Activated CD4-positive, CD25-positive, alpha-beta regulatory T cell treated with anti-CD3 and anti-CD28 coated beads, Interleukin-2, amount 50 U/mL, for 16 hours (primary cell): ENCODE results near the gene HSPBP1.
A peak's percentile ranks its signal among the peaks of the same experiment; 100 is the strongest.

Source experiments
- DNase-seq: peaks from one replicate; pipeline ENCODE4 v3.0.0-alpha.2; 2020; ENCODE audit warnings: low read depth, low spot score

Gene HSPBP1

DNA sequence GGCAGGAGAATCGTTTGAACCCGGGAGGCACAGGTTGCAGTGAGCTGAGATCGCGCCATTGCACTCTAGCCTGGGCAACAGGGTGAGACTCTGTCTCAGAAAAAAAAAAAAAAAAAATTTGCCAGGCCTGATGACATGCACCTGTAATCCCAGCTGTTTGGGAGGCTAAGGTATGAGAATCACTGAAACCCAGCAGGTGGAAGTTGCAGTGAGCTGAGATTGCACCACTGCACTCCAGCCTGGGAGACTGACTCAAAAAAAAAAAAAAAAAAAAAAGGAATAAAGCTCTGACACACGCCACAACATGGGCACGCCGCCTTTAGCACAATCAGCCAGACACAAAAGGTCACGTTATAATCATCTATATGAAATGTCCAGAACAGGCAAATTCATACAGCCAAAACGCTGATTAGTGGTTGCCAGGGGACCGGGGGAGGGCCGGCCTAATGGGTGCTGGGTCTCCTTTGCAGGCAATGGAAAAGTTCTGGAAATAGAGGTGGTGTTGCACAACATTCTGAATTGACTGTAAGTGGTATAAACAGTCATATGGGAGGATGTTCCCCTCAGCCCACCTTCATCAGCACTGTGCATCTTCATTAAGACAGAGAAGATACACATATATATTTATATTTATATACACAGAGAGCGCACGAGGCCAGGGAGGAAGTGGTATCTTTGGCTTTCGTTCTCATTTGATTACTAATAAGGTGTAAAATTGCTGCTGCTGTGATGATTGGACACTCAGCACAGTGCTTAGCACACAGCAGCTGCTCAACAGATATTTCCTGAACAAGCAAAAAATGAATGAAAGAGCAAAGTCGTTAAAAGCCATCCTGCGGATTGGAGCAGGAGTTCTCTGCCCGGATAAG, 3.8 kb downstream of the HSPBP1 start:
- DNase-seq, result no peak

GRCh38 chr19:55273978-55274707, 5.8 kb downstream of the HSPBP1 start:
- DNase-seq, result no peak

GRCh38 chr19:55272142-55272541, 7.8 kb downstream of the HSPBP1 start:
- no peak for DNase-seq

- no peak for DNase-seq
These were observed 9.6 kb downstream of the HSPBP1 start for GRCh38 chr19:55270172-55270942.

- no peak for DNase-seq
These were observed 10.6 kb downstream of the HSPBP1 start for GRCh38 chr19:55269299-55269698.

- DNase-seq, result no peak
These were observed 13.1 kb downstream of the HSPBP1 start for GRCh38 chr19:55266840-55267239.

- no peak for DNase-seq
These were observed 13.5 kb downstream of the HSPBP1 start for GRCh38 chr19:55266404-55266803.

DNA sequence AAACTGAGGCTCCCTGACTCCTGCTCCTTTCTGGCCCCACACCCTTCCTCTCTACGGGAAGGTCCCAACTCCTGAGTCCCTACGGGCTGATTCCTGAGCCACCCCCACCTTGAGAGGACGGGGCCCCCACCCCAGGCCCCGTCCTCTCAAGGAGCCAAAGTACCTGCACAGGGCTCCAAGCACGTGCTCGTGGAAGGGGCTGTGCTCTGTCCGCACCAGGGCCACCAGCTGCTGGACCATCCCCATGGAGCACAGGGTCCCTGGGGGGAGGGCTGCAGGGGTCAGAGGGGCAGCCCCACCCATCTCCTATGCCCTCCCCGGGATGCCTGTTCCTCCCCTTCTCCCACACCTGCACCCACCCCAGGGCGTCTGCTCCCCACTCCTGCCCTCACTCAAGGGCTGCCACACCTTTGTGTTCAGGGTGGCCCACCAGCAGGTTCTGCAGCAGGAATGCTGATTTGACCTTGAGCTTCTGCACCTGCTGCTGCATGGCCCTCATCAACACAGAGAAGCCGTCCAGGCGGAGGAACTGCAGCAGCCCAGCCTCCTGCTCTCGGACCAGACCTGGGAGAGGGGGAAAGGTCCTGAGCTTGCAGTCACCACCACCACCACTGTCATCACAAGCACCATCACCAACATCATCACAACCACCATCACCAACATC, 14.1 kb downstream of the HSPBP1 start:
- no peak for DNase-seq

- no peak for DNase-seq
These were observed 14.7 kb downstream of the HSPBP1 start for GRCh38 chr19:55265173-55265572.

GRCh38 chr19:55264531-55264930, 15.4 kb downstream of the HSPBP1 start:
- DNase-seq, result no peak

DNA sequence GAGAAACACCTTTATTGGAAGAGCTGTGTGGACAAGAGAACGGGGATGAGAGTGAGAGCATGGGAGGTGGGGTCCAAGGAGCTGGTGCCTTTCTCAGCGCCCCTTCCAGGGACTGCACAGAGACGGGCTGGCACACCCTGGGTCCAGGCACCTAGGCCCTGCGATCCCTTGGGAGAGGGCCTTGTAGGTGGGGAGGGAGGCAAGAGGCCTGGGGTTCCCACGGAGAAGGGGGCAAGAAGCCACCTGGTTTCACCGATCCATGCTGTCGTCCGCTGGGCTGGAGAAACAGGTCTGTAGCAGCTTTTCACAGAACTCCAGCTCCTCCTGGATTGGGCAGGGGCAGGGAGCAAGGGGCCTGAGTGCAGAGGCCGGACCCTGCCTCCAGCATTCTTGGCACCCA, 17.6 kb downstream of the HSPBP1 start:
- no peak for DNase-seq

DNA sequence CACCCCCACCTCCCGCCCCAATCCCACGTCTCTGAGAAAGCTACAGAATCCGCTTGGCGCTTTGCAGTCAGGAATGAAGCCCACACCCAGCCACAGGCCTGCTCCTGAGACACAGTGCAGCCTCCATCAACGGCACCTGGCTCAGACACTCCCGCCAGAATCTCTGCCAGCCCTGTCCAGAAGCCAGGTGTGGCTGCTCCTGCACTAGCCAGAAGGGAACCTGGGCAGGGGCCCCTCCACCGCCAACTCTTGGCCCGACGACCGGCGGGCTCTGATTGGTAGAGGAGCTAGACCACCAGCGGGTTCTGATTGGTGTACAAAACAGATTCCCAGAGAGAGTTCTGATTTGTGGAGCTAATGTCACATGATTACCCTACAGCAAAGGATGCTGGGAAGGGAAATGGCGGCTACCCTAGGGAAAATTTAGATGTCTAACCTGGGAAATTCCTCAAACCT, 18.2 kb downstream of the HSPBP1 start:
- DNase-seq, result no peak

DNA sequence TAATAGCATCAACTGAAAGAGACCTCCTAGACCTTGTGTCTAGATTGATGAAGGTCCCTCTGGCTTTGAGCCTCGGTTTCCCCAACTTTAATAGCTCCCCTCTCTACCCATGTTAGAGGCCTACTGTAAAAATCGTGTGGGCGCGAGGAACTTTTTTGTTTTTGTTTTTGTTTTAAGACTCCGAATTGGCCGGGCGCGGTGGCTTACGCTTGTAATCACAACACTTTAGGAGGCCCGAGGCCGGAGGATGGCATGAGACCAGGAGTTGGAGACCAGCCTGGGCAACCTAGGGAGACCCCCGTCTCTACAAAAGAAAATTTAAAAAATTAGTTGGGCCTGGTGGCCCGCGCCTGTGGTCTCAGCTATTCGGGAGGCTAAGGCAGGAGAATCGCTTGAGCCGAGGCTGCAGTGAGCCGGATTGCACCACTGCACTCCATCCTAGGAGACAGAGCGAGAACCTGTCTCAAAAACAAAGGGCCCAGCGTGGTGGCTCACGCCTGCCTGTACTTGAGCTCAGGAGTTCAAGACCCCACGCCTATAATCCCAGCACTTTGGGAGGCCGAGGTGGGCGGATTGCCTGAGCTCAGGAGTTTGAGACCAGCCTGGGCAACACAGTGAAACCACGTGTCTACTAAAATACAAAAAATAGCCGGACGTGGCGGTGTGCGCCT, 20.2 kb downstream of the HSPBP1 start:
- DNase-seq, result no peak

DNA sequence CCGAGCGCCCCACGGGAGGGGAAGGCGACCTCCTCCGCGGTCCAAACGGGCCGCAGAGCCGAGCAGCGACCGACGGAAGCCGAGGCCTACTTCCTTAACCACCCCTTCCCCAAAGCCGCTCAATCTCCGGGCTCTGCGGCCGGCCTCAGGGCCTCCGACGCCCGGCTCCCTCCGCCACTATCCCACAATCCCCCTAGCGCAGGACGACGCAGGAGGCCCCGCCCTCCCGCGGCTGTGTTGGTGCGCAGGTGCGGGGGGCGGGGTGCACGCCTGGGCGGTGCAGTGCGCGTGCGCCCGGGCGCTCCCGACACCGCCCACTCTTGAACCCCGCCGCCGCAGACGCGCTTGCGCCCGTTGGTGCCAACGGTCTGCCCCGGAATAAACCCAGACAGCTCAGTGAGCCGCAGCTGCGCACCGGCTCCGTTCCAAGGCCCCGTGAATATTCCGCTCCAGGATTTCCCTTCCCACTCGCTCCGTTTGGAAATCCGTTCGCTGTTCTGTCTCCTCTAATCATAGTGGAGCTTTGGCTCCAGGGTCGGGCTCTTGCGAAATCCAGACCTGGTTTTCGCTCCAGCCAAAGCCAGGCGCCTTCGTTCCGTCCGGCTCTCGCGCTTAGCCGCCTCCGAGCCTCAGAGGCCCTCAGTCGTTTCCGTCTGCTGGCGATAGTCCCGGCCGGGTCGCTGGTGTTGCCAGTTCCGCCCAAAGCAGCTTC, 20.9 kb downstream of the HSPBP1 start, which contains the start of gene PPP6R1:
PPP6R1 (minus strand) TSS at position 190 of the 712 bp plus-strand sequence. CDS start 11,914 bp downstream, outside the sequence.
- DNase-seq, result peak; percentile 83

DNA sequence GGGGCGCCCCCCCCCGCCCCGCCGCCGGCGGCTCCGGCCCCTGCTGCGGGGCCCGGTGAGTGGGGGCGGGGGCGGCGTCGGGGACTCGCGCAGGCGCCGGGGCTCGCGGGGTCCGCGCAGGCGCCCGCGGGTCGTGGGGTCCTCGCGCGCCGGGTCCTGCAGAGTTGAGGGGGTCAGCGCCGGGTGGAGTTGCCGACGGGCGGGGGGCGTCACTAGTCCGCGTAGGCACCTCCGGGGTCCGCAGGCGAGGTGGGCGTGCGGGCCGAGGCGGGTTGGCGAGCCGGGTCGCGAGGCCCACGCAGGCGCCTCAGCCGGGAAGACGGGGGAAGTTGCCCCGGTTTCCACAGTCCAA, 21.5 kb downstream of the HSPBP1 start:
- no peak for DNase-seq

DNA sequence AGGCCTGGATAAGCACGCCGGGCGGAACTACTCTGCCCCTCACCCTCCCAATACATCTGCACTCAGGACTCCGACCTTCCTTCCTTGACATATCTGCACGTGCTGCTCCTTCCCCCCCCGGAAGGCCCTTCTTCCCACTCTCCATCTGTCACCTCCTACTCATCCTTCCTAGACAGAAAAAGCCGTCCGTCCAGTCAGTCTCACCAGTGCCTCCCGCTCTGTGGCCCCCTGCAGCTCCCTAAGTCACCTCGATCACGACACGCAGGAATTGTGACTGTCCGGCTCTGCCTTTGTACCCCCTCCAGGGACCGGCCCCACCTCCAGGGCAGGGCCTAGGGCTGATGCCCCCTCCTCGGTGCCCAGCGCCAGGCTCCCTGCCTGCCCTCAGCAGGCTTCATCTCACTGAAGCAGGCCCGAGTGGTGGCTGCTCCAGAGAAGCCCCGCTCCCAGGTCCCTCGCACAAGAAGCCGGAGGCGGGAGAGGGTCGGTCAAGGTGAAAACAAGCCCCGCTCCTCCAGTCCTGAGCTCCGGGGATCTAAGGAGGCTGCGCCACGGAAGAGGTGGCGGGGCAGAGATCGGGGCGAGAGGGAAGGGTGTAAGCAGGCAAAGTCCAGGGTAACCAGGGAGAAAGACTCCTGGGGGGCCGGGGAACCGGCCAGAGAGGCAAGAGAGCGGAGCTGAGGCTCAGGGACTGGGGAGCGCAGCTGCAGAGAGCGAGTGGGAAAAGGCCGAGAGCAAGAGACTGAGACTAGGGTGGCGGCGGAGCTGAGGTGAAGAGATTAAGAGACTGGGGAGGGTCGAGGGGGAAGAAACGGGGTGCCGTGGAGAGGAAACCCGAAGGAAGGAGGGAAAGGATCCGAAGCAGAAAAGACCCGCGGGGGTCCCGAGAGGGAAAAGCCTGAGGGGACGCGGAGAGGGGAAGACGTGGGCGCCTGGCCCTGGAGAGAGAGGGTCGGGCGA, 22.2 kb downstream of the HSPBP1 start:
- no peak for DNase-seq

DNA sequence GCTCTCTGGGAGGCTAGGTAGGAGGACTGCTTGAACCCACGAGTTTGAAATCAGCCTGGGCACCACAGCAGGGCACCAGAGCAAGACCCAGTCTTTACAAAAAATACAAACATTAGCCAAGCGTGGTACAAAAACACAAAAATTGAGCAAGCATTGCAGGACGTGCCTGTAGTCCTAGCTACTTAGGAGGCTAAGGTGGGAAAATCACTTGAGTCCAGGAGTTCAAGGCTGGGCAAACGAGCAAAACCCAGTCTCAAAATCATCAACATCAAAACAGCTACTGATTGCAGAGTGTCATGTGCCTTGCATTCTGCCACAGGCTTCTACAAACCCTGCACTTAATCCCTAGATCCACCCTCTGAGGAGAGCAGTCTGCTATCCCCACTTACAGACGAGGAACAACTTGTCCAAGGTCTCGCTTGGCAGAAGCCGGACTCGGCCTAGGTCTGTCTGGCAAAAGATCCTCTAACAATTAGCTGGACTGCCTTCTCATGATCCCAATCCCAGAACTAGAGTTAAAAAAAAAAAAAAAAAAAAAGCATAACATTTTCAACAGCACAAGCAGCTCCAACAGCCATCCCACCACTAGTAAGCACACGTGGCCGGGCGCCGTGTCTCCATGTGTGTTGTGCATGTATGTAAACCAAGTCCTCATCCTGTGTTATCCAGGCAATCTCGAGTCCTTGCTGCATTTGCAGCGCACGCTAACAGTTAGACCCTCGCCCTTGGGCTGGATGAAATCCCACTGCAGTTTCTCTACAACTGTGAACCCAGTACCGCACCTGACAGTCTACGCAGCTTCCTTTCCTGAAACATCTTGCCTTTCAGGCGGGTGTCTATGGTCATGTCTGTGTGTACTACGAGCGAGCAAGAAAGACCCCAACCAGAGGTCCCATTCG, 23.1 kb downstream of the HSPBP1 start:
- no peak for DNase-seq
